Calu3 (cell line): ENCODE data around the gene INPP5K. TPM values are rescaled to one million over a fixed set of nuclear protein-coding genes. Genes with fewer than 3 reads are reported as not detected.

Experiments used
- BruUV-seq: library from RNA; stranded (reverse); fragments of 400-500 nt; replicated peaks from 2 replicates; lab custom pipeline; 2021; lab: Mats Ljungman, UMichigan
- CTCF ChIA-PET: fragments of 300-600 bp; sonication (Branson Sonifier 250); formaldehyde crosslinking; loops from one replicate; lab custom pipeline; 2022; ENCODE audit warnings: antibody characterized with exemption; lab: Charles Lee
- DNase-seq: peaks from one replicate; pipeline ENCODE4 v3.0.0; 2022
- H3K27ac Mint-ChIP-seq: one replicate; pipeline ENCODE4 v1.8.0; 2022; ENCODE audit warnings: mixed read lengths; ENCODE audit not compliant: unreplicated experiment
- H3K27me3 Mint-ChIP-seq: one replicate; pipeline ENCODE4 v1.8.0; 2022; ENCODE audit warnings: mixed read lengths; ENCODE audit not compliant: unreplicated experiment
- H3K36me3 Mint-ChIP-seq: one replicate; pipeline ENCODE4 v1.8.0; 2022; ENCODE audit warnings: mild to moderate bottlenecking, moderate library complexity, mixed read lengths; ENCODE audit not compliant: insufficient read depth, unreplicated experiment
- H3K4me1 Mint-ChIP-seq: one replicate; pipeline ENCODE4 v1.8.0; 2022; ENCODE audit warnings: mild to moderate bottlenecking, low read depth, mixed read lengths; ENCODE audit not compliant: unreplicated experiment
- H3K4me3 Mint-ChIP-seq: one replicate; pipeline ENCODE4 v1.8.0; 2022; ENCODE audit warnings: mild to moderate bottlenecking, low read depth, moderate library complexity, mixed read lengths; ENCODE audit not compliant: unreplicated experiment
- H3K9me3 Mint-ChIP-seq: one replicate; pipeline ENCODE4 v1.8.0; 2022; ENCODE audit warnings: low read depth, mixed read lengths; ENCODE audit not compliant: unreplicated experiment
- CTCF ChIP-seq: fragments of 200-600 bp; IDR thresholded peaks from one replicate; pipeline ENCODE4 v1.8.0; 2022; ENCODE audit warnings: antibody characterized with exemption; ENCODE audit not compliant: unreplicated experiment
- intact Hi-C: fragments of 100-400 bp; cut with micrococcal nuclease; formaldehyde crosslinking; loops from one replicate; pipeline ENCODE4 v1.10.0; 2022; ENCODE audit not compliant: unreplicated experiment
- total RNA-seq: library from RNA; stranded (reverse); gene quantifications from 2 replicates; pipeline ENCODE4 v1.2.3, GENCODE V29; 2022

The INPP5K gene
- total RNA-seq, 1 experiment from 2014 or later = 18.7 TPM

- TF ChIP-seq CTCF = no peak
- no peak for DNase-seq
Measured at GRCh38 chr17:1498869-1499268, 17.5 kb downstream of the INPP5K start.

GRCh38 chr17:1498233-1498632 lies 18.2 kb downstream of the INPP5K start:
- intact Hi-C loops = no loop called here
- H3K9me3 Mint-ChIP-seq = no peaks in the 10 kb centered on the region
- no peaks in the 10 kb centered on the region for H3K36me3 Mint-ChIP-seq
- no peak overlapping the region for H3K27ac Mint-ChIP-seq
- H3K27me3 Mint-ChIP-seq = no peaks in the 10 kb centered on the region
- no peak overlapping the region for H3K4me3 Mint-ChIP-seq
- no TSS peak for BruUV-seq
- no peak for DNase-seq
- CTCF ChIA-PET = no interaction called here
- TF ChIP-seq CTCF = no peak
- no peaks in the 10 kb centered on the region for H3K4me1 Mint-ChIP-seq

More at GRCh38 chr17:1498869-1499268, 17.5 kb downstream of the INPP5K start:
- H3K9me3 Mint-ChIP-seq = no peaks in the 10 kb centered on the region
- BruUV-seq = no TSS peak
- CTCF ChIA-PET = no interaction called here
- no peaks in the 10 kb centered on the region for H3K4me1 Mint-ChIP-seq
- intact Hi-C loops = no loop called here
- H3K4me3 Mint-ChIP-seq = no peak overlapping the region
- no peaks in the 10 kb centered on the region for H3K27me3 Mint-ChIP-seq
- peaks cover 3% of the 10 kb centered on the region for H3K36me3 Mint-ChIP-seq
- H3K27ac Mint-ChIP-seq = no peak overlapping the region

GRCh38 chr17:1497831-1498230 lies 18.6 kb downstream of the INPP5K start:
- H3K27ac Mint-ChIP-seq = no peak overlapping the region
- H3K36me3 Mint-ChIP-seq = no peaks in the 10 kb centered on the region
- DNase-seq = no peak
- no TSS peak for BruUV-seq
- no peak for TF ChIP-seq CTCF
- H3K4me1 Mint-ChIP-seq = no peaks in the 10 kb centered on the region
- H3K27me3 Mint-ChIP-seq = no peaks in the 10 kb centered on the region
- no peaks in the 10 kb centered on the region for H3K9me3 Mint-ChIP-seq
- intact Hi-C loops = no loop called here
- CTCF ChIA-PET = no interaction called here
- no peak overlapping the region for H3K4me3 Mint-ChIP-seq

GRCh38 chr17:1496869-1497268 lies 19.5 kb downstream of the INPP5K start:
- CTCF ChIA-PET = interaction anchor here (0.7 kb wide), 1 partner anchor 8 kb away, joined by 3 read pairs; no protein-coding TSS in a partner anchor

More at GRCh38 chr17:1496869-1497268, 19.5 kb downstream of the INPP5K start:
- no peak for DNase-seq
- BruUV-seq = no TSS peak
- no peak overlapping the region for H3K27ac Mint-ChIP-seq
- no peaks in the 10 kb centered on the region for H3K9me3 Mint-ChIP-seq
- no peak overlapping the region for H3K4me3 Mint-ChIP-seq
- no peak for TF ChIP-seq CTCF
- H3K4me1 Mint-ChIP-seq = no peaks in the 10 kb centered on the region
- no peaks in the 10 kb centered on the region for H3K27me3 Mint-ChIP-seq
- intact Hi-C loops = no loop called here
- H3K36me3 Mint-ChIP-seq = peaks cover 5% of the 10 kb centered on the region
